Measurements from ENCODE around the gene CAMK1D.

DNA sequence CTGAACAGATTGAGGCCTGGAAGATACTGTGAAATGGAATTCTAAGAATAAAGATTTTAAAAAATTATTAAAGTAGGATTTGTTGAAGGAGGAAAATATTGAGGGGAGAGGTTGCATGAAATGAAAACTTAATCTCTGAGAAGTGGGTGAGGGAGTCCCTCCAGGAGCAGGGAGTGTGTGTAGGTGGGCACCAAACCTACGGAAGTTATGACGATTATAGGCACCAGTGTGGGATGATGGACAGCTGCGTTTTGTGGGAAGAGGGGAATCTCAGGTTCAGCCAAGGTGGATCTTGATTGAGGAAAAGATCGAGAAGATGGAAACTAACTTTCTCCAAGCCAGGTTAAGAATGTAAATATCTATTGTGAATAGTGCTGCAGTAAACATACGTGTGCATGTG, 405.7 kb downstream of the CAMK1D start:
- TF ChIP-seq STAT1 (IDR thresholded peaks at IDR 0.05; ENCODE audit: unreplicated experiment) (no peak), NANOG (IDR thresholded peaks at IDR 0.05; ENCODE audit: borderline replicate concordance) (no peak)
- TF ChIP-seq, protein P1, sequence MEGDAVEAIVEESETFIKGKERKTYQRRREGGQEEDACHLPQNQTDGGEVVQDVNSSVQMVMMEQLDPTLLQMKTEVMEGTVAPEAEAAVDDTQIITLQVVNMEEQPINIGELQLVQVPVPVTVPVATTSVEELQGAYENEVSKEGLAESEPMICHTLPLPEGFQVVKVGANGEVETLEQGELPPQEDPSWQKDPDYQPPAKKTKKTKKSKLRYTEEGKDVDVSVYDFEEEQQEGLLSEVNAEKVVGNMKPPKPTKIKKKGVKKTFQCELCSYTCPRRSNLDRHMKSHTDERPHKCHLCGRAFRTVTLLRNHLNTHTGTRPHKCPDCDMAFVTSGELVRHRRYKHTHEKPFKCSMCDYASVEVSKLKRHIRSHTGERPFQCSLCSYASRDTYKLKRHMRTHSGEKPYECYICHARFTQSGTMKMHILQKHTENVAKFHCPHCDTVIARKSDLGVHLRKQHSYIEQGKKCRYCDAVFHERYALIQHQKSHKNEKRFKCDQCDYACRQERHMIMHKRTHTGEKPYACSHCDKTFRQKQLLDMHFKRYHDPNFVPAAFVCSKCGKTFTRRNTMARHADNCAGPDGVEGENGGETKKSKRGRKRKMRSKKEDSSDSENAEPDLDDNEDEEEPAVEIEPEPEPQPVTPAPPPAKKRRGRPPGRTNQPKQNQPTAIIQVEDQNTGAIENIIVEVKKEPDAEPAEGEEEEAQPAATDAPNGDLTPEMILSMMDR (conservative IDR thresholded peaks at IDR 0.05; ENCODE audit: low read depth in 2 of 2), result no peak
